ENCODE results near the gene AOPEP. TPM values are rescaled to one million over a fixed set of nuclear protein-coding genes. Genes with fewer than 3 reads are reported as not detected.

The AOPEP gene
- total and polyA plus RNA-seq, 2 of the 13 experiments (the other 11 are each of a cell fraction or from before 2014, with no cell fraction given) = 22.2 to 41.6 TPM

DNA sequence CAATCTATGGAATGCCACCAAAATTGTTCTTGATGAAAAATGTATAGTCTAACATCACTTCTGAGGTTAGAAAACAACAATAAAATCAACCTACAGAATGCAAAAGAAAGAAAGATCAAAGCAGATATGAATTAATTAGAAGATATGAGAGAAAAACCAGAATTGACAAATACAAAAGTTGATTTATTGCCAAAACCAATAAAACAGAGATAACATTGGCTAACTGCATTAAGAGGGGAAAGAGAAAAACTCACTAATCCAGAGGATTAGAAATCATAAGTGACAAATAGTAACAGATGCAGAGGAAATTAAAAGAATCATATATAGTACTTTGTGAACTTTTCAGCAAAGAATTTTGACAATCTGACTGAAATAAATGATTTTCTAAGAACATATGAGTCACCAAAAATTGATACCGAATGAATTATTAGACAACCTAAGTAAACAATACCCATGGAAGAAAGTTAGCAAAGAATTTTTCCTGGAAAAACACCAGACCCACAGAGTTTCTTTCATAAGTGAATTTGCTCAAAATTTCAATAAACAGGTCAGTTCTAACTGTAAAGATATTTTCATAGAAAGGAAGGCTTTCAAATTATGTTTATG, 167.7 kb downstream of the AOPEP start:
- DNase-seq (ENCODE audit: low spot score) (no peak), FAIRE-seq (no peak), ATAC-seq (no peak)
- no TSS peak for BruUV-seq (replicated peaks)
- Histone ChIP-seq H3K36me3 (replicated peaks in 1 of 2; ENCODE audit: control insufficient read depth in 1 of 2, insufficient read depth in 2 of 2, low read length in 2 of 2) (no peaks in the 10 kb centered on the region), H3K27ac (ENCODE audit: extremely low read length, insufficient read depth, low read length) (no peak overlapping the region), H3K27me3 (ENCODE audit: control insufficient read depth in 1 of 2, insufficient read depth in 2 of 2, low read length in 2 of 2) (no peaks in the 10 kb centered on the region), H3K9me3 (ENCODE audit: low read length) (no peaks in the 10 kb centered on the region), H2AFZ (ENCODE audit: low read length) (no peak overlapping the region), H3K9ac (ENCODE audit: insufficient read depth, low read depth, low read length) (no peak overlapping the region), H4K20me1 (ENCODE audit: insufficient read depth, low read length) (no peaks in the 10 kb centered on the region), H3K4me1 (ENCODE audit: insufficient read depth, low read length) (peaks cover 36% of the 10 kb centered on the region), H3K4me3 (replicated peaks in 1 of 3; ENCODE audit: insufficient read depth in 1 of 3, low read depth in 2 of 3, low read length in 3 of 3) (no peak overlapping the region), H3K79me2 (ENCODE audit: insufficient read depth, low read length) (no peaks in the 10 kb centered on the region), H3K4me2 (ENCODE audit: low read depth, low read length) (no peak overlapping the region)
- POLR2A ChIA-PET = no interaction called here
- TF ChIP-seq BCL6 (CRISPR knock-in tag; IDR thresholded peaks at IDR 0.05) (peak; percentile 42; the same call in 1 of the 2 replicates), REPIN1 (CRISPR knock-in tag; IDR thresholded peaks at IDR 0.05; ENCODE audit: borderline replicate concordance, low read depth) (no peak)
- intact Hi-C loops (cut with micrococcal nuclease; ENCODE audit: unreplicated experiment) (no loop called here), in situ Hi-C loops (cut with HindIII; ENCODE audit: extremely low pct_ligation_motif_present, low pct_unique_long_range_greater_than_20kb) (no loop called here)
- CTCF ChIA-PET (ENCODE audit: low intra/inter-chr PET ratio, low total read pairs) = no interaction called here
- WGBS (ENCODE audit: low lambda C conversion rate) = 44% methylated on average over 1 of the region's 1 CpG

DNA sequence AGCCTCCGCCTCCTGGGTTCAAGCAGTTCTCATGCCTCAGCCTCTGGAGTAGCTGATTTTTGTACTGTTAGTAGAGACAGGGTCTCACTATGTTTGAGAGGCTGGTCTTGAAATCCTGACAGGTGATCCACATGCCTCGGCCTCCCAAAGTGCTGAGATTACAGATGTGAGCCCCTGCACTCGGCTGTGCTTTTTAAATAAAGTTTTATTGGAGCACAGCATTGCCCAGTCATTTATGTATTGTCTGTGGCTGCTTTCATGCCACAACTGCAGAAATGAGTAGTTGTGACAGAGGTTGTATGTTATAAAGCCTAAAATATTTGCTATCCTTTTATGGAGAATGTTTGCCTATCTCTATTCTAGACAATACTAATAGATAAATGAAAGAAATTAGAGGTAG, 169.2 kb downstream of the AOPEP start:
- POLR2A ChIA-PET = no interaction called here
- Histone ChIP-seq H2AFZ (ENCODE audit: low read length) (no peak overlapping the region), H3K4me3 (replicated peaks in 1 of 3; ENCODE audit: insufficient read depth in 1 of 3, low read depth in 2 of 3, low read length in 3 of 3) (no peak overlapping the region), H3K36me3 (replicated peaks in 1 of 2; ENCODE audit: control insufficient read depth in 1 of 2, insufficient read depth in 2 of 2, low read length in 2 of 2) (no peaks in the 10 kb centered on the region), H3K4me2 (ENCODE audit: low read depth, low read length) (no peak overlapping the region), H3K4me1 (ENCODE audit: insufficient read depth, low read length) (peaks cover 51% of the 10 kb centered on the region), H3K9ac (ENCODE audit: insufficient read depth, low read depth, low read length) (no peak overlapping the region), H3K79me2 (ENCODE audit: insufficient read depth, low read length) (no peaks in the 10 kb centered on the region), H4K20me1 (ENCODE audit: insufficient read depth, low read length) (no peaks in the 10 kb centered on the region), H3K27ac (ENCODE audit: extremely low read length, insufficient read depth, low read length) (no peak overlapping the region), H3K27me3 (ENCODE audit: control insufficient read depth in 1 of 2, insufficient read depth in 2 of 2, low read length in 2 of 2) (no peaks in the 10 kb centered on the region), H3K9me3 (ENCODE audit: low read length) (no peaks in the 10 kb centered on the region)
- BruUV-seq (replicated peaks) = no TSS peak
- TF ChIP-seq, protein P1, sequence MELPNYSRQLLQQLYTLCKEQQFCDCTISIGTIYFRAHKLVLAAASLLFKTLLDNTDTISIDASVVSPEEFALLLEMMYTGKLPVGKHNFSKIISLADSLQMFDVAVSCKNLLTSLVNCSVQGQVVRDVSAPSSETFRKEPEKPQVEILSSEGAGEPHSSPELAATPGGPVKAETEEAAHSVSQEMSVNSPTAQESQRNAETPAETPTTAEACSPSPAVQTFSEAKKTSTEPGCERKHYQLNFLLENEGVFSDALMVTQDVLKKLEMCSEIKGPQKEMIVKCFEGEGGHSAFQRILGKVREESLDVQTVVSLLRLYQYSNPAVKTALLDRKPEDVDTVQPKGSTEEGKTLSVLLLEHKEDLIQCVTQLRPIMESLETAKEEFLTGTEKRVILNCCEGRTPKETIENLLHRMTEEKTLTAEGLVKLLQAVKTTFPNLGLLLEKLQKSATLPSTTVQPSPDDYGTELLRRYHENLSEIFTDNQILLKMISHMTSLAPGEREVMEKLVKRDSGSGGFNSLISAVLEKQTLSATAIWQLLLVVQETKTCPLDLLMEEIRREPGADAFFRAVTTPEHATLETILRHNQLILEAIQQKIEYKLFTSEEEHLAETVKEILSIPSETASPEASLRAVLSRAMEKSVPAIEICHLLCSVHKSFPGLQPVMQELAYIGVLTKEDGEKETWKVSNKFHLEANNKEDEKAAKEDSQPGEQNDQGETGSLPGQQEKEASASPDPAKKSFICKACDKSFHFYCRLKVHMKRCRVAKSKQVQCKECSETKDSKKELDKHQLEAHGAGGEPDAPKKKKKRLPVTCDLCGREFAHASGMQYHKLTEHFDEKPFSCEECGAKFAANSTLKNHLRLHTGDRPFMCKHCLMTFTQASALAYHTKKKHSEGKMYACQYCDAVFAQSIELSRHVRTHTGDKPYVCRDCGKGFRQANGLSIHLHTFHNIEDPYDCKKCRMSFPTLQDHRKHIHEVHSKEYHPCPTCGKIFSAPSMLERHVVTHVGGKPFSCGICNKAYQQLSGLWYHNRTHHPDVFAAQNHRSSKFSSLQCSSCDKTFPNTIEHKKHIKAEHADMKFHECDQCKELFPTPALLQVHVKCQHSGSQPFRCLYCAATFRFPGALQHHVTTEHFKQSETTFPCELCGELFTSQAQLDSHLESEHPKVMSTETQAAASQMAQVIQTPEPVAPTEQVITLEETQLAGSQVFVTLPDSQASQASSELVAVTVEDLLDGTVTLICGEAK (IDR thresholded peaks at IDR 0.05) = peak; percentile 66
- TF ChIP-seq, protein P1 (CRISPR knock-in tag; IDR thresholded peaks at IDR 0.05) = peak; percentile 99
- no peak for TF ChIP-seq POLR2AphosphoS5 (IDR thresholded peaks at IDR 0.05; ENCODE audit: low read depth, low read length)
- intact Hi-C loops (cut with micrococcal nuclease; ENCODE audit: unreplicated experiment) = no loop called here
- DNase-seq (ENCODE audit: low spot score) (no peak), ATAC-seq (no peak), FAIRE-seq (no peak)
- in situ Hi-C loops (cut with HindIII; ENCODE audit: extremely low pct_ligation_motif_present, low pct_unique_long_range_greater_than_20kb) = no loop called here
- WGBS (ENCODE audit: low lambda C conversion rate) = 61% methylated on average over 3 of the region's 3 CpGs
- CTCF ChIA-PET (ENCODE audit: low intra/inter-chr PET ratio, low total read pairs) = no interaction called here
